Left ventricle myocardium superior (tissue), 1 donor: ENCODE measurements around the gene CLEC4G. TPM values are rescaled to one million over a fixed set of nuclear protein-coding genes. Genes with fewer than 3 reads are reported as not detected.

Experiments used
- ATAC-seq: fragments of 200-7000 bp; cut with Tn5 transposase; one replicate; pipeline ENCODE4 v1.9.1; 2020; ENCODE audit warnings: mild to moderate bottlenecking, moderate library complexity
- DNase-seq: peaks from one replicate; pipeline ENCODE4 v3.0.0-alpha.2; 2020
- intact Hi-C: fragments of 100-400 bp; cut with micrococcal nuclease; formaldehyde crosslinking; loops from one replicate; pipeline ENCODE4 v1.11.0; 2022
- total RNA-seq: library from RNA; stranded (reverse); fragmentation: NEBNext Ultra II Directional; extraction: Animal tissue kit (Norgen Biotek cat#: 25700); gene quantifications from one replicate; pipeline ENCODE4 v1.2.1, GENCODE V29; 2021
- donor health status: DM: no; HTN: yes; CAD: no; lungs with severe emphysema.

Gene CLEC4G
- total RNA-seq, 1 donor from 2014 or later = 0.42 TPM

DNA sequence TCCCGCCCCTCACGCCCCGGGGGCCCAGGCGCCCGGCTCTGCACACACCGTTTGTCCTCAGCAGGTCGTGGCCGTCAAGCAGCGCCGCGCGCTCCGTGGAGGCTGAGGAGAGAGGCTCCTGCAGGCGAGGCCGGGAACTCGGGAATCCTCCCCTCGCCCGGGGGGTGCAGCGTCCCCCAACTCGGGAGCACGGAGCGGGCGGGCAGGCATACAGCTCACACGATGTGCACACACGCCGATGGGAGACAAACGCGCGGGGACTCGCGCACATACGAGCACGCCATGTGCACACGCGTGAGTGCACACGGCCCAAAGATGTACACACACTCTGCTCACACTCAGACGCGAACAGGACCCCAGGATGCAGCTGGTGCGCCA lies 703 bp downstream of the CLEC4G start:
- ATAC-seq = no peak
- DNase-seq = no peak
- intact Hi-C loops = no loop called here

DNA sequence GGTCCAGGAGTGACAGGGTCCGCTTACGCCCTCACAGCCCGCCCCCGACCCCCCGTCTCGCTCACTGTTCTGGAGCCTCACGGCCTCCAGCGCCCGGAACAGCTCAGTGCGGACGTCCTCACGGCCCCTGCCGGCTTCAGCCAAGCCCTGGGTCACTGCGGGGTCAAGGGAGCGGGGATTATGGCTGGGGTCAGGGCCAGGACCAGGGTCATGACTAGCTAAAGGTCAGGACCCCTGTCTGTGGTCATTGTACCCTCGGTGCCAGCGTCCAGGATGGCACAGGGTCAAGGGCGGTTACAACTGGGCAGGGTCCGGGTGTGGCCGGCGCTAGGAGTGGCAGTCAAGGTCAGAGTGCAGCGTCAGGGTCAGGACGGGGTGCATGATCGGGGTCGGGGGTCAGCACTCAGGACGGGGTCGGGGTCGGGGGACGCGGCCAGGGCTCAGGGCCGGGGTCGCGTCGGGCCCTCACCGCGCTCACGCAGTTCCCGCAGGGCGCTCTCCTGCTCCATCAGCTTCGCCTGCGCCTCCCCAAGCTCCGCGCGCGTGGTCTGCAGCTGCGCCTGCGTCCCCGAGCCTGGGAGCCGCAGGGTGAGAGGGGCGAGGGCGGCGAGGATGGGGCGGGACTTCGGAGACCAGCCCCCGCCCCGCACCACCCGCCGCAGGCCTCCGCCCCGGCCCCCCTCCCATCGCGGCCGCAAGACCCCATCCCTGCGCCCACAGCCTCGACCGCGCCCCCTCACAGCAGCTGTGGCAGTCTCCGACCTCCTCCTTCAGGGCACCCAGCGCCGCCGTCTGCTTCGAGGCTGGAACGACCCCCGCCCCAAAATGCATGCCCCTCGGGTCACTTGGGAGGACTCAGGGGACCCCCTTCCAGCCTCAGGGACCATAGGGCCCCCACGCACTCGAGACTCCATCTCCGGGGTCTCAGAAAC lies 1.4 kb downstream of the CLEC4G start:
- ATAC-seq (no peak), DNase-seq (no peak)
- intact Hi-C loops = no loop called here

DNA sequence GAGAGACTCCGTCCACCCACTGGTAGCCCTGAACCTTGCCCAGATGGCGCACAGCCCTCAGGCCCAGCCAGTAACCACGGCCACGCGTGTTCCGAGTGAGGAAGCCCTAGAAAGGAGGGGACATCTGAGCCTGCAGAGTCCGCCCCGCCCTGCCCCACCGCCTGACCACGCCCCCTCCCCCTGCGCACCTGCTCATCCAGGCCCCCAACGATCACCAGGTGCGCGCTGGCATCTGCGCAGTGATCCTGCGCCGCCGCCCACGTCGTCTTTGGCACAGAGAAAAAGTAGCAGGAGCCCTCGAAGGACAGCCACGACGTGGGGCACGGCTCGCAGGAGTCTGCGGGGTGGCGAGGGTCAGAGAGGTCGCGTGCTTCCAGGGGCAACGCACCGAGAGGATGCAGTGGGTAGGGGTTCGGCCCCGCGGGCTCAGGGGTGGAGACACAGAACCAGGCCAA lies 2.1 kb downstream of the CLEC4G start:
- DNase-seq (no peak), ATAC-seq (no peak)
- intact Hi-C loops = no loop called here

- intact Hi-C loops = no loop called here
- ATAC-seq (no peak), DNase-seq (no peak)
Measured at GRCh38 chr19:7729211-7729610, 2.7 kb downstream of the CLEC4G start.

DNA sequence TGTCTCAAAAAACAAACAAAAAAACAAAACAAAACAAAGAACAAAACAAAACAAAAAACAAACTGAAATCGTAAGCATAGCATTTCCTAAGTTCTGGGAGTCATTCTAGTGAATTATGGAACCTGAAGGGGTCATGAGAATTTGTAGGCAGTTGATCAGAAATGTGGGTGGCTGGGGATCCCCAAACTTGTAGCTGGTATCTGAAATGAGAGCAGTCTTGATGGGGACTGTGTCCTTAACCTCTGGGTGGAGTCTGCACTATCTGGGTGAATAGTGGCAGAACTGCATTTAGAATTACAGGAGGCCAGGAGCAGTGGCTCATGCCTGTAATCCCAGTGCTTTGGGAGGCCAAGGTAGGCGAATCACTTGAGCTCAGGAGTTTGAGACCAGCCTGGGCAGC lies 6.1 kb downstream of the CLEC4G start:
- intact Hi-C loops = no loop called here
- no peak for ATAC-seq
- DNase-seq = no peak

GRCh38 chr19:7722231-7722651 lies 9.7 kb downstream of the CLEC4G start:
- DNase-seq (no peak), ATAC-seq (no peak)
- intact Hi-C loops = no loop called here

DNA sequence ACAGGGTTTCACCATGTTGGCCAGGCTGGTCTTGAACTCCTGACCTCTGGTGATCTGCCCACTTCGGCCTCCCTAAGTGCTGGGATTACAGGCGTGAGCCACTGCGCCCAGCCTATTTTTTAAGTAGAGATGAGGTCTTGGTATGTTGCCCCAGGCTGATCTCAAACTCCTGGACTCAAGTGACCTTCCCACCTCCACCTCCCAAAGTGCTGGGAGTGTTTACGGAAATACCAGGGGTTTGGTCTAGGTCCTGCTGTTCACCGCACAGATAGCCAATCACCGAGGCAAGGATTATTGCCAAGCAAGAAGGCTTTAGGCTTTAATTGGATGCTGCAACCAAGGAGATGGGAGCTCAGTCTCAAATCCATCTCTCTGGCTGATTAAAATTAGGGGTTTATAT lies 11.6 kb downstream of the CLEC4G start:
- ATAC-seq (no peak), DNase-seq (no peak)
- intact Hi-C loops = no loop called here

DNA sequence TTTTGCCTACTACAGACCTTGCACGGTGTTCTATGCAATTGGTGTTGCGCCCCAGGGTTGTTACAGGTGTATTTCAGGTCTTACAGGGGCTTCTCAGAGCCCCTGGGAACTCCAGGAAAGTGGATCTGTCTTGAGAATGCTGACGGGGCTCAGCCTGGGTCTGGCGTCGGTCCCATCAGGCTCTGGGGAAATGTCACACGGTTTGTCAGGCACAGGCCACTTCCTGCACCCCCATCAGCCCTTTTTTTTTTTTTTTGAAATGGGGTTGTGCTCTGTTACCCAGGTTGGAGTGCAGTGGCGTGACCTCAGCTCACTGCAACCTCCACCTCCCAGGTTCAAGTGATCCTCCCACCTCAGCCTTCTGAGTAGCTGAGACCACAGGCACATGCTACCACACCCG lies 13.2 kb downstream of the CLEC4G start:
- intact Hi-C loops = no loop called here
- no peak for DNase-seq
- no peak for ATAC-seq

DNA sequence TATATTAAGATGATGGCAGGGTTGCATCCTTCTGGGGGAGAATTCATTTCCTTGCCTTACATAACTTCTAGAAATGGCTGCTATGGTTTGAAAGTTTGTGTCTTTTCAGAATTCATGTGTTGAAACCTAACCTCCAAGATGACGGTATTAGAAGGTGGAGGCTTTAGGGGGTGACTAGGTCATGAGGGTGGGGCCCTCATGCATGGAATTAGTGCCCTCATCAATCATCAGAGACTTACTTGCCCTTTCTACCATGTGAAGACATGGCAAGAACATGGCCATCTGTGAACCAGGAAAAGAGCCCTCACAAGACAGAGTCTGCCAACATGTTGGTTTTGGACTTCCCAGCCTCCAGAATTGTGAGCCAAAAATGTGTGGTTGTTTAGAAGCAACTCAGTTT lies 15.1 kb downstream of the CLEC4G start:
- no peak for ATAC-seq
- intact Hi-C loops = no loop called here
- no peak for DNase-seq

DNA sequence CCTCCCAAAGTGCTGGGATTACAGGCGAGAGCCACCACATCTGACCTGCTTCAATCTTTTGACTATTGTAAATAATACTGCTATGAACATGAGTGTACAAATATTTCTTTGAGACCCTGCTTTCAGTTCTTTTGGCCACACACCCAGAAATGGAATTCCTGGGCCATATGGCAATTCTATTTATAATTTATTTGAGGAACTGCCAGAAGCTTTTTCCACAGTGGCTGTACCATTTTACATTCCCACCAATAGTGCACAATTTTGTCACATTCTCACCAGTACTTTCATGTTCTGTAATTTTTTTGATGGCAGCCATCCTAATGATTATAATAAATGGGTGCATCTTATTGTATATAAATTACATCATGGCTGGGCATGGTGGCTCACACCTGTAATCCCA lies 16.2 kb downstream of the CLEC4G start:
- ATAC-seq (no peak), DNase-seq (no peak)
- intact Hi-C loops = no loop called here

- intact Hi-C loops = no loop called here
- DNase-seq (no peak), ATAC-seq (no peak)
Measured at GRCh38 chr19:7710616-7711015, 21.3 kb downstream of the CLEC4G start.

GRCh38 chr19:7709932-7710460 lies 21.9 kb downstream of the CLEC4G start:
- intact Hi-C loops = no loop called here
- ATAC-seq (no peak), DNase-seq (no peak)

DNA sequence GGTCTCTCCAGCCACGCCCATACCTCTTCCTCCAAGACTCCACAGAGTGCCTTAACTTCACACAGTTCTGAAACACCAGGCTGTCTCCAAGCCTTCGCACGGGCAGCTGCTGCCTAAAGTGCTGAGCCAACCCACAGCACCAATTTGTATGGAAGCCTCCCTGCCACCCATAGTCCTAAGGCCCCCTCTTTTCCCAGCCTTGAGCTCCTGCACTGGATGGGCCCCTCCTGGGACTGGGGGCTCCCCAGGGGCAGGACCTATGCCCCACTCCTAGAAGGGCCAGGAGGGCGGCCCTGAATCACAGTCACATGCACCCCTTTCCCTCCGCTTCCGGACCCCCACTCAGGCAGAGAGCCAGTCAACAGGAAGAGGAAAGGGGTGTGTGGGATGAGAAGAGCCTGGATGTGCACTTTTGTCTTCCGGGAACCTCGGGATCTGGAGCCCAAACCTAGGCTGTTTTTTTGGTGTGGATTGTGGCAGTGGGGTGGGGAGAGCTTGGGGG lies 24.9 kb downstream of the CLEC4G start:
- intact Hi-C loops = no loop called here
- DNase-seq (no peak), ATAC-seq (peak; percentile 57)

GRCh38 chr19:7706188-7706954 lies 25.5 kb downstream of the CLEC4G start:
- DNase-seq (no peak), ATAC-seq (peak; percentile 13)
- intact Hi-C loops = no loop called here

GRCh38 chr19:7705387-7706187 lies 26.3 kb downstream of the CLEC4G start:
- DNase-seq = peak; percentile 56
- intact Hi-C loops = no loop called here
- ATAC-seq = peak; percentile 63

DNA sequence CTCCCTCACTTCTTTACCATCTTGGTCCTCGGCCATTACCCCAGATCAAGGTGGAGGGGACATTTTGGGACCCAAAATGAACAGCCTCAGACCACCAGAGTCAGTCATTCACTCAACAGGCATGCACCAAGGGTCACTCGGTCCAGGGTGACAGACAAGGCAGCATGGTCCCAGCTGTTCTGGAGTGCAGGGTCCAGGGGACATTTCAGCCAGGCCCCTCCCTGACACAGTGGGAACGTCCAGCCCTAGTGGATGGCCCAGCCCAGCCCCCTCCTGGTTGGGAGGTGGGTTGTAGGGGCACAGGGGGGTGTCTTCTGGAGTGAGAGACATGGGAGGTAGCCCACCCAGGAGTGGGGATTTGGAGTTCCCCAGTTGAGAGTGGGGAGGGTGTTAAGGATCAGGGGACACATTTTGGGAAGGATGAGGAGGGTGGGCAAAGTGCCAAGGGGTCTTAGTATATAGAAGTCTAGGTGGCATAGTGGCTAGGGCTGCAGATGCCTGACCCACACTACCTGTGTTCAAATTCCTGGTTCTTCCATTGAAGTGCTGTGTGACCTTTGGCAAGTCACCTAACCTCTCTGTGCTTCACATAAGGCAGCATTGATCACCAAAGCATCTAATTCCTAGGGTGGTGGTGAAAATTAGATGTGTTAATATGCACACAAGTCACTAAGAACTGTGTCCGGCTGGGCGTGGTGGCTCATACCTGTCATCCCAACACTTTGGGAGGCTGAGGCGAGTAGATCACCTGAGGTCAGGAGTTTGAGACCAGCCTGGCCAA lies 27.4 kb downstream of the CLEC4G start:
- DNase-seq = no peak
- intact Hi-C loops = no loop called here

DNA sequence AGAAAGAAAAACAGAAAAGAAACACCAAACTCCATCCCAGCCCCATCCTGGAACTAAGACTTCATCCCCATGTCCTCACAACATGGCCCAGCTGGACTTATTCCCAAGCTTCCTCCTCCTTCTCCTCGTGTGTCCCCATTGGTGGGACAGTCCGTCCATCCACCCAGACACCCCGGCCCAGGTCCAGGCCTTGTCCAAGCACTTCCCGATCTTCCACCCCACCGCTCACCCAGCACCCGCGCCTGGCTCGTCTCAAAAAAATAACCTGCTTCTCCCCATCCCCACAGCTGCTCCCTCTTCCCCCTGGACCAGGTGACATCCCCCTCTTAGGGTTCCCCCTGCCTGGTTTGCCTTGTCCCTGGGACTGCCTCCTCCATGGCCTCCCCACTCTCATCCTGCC lies 28.6 kb downstream of the CLEC4G start:
- DNase-seq (no peak), ATAC-seq (no peak)
- intact Hi-C loops = no loop called here

More for the DNA sequence above, 27.4 kb downstream of the CLEC4G start:
- no peak for ATAC-seq

- ATAC-seq = no peak
- no peak for DNase-seq
- intact Hi-C loops = no loop called here
Measured at GRCh38 chr19:7701654-7702457, 30.1 kb downstream of the CLEC4G start, which contains the start of gene FCER2. Gene FCER2, minus strand, starts transcription at chr19:7702131. Its CDS starts 2,371 bp downstream, at chr19:7699760.
